GM19240 (cell line): ENCODE results near the gene IPCEF1.
A peak's percentile ranks its signal among the peaks of the same experiment; 100 is the strongest.

Experiments used
- DNase-seq: peaks from one replicate; pipeline ENCODE4 v3.0.0; 2011; ENCODE audit warnings: low spot score; ENCODE audit not compliant: insufficient read length

IPCEF1 gene

DNA sequence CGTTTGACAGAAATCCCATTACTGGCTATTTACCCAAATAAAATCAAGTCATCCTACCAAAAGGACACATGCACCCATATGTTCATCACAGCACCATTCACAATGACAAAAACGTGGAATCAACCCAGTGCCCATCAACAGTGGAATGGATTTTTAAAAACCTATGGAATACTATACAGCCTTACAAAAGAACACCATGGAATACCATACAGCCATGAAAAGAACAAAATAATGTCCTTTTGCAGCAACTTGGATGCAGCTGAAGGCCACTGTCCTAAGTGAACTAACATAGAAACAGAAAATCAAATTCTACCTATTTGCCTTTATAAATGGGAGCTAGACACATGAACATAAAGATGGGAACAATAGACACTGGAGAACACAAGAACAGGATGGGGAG is 17.4 kb upstream of the IPCEF1 start:
- DNase-seq: no peak

GRCh38 chr6:154371281-154371680 is 14.7 kb upstream of the IPCEF1 start:
- DNase-seq: no peak

DNA sequence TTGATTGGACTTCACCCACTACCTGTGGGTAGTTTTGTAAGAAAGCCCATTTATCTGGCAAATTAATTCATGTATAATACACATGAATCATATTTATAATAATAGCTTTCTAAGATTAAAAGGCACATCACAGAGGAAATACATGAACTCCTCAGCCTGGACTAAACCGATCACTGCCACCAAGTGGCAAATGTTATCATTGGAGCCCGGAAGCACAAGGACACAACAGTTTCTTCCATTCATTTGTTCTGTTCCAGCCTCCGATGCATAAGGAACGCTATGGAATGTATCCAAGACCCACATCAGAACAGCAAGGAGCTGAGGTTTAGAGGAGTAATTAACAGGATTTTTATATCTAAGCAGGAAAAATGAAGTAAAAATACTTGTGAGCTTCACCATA is 13.9 kb upstream of the IPCEF1 start:
- DNase-seq: no peak

GRCh38 chr6:154367839-154368695 is 11.5 kb upstream of the IPCEF1 start:
- DNase-seq: no peak

DNA sequence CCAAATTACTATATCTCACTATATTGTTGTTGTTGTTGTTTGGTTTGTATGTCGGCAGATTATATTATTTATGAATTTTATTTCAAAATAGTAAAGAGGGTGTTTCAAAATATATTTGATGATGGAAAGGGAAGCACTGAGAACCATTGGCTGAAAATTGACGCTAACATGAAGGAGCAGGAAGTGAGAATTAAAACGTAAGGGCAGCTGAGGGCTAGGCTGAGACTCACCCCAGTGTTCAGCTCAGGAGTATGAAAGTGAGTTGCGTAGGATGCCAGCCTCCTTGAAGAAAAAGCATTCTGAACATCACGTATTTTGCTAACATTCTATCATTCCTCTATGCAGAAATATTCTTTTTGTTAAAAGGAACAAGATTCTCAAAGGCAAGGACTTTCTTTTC is 10.7 kb upstream of the IPCEF1 start:
- DNase-seq: no peak

DNA sequence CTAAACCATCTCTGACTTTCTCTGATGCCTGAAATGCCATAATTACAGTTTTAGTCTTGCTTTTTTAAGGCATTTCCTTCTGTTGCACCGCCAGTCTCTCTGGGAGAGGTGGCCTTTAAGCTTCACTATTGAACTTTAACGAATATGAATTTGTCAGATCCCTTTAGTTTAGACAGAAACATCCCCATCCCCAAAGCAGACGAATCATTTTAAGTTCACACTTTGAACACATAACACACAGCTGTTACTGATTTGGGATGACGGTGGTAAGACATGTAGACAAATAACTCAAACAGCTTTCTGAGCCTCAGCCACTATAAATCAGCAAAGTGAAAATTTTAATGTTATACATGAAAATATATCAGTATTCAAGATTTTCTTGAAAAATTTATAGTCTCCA is 7.2 kb upstream of the IPCEF1 start:
- DNase-seq: no peak

DNA sequence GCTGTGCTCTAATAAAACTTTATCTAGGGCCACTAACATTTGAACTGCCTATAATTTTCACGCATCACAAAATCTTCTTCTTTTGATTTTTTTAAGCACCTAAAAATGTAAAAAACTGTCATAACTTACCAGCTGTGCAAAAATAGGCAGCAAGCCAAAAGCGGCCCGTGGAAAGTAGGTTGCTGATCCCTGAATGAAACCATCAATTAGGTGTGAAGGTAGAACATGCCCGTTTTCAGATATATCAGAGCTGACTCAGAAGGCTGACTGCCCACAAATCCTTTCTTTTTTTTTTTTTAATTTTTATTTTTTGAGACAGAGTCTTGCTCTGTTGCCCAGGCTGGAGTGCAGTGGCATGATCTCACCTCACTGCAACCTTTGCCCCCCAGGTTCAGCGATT is 4.9 kb upstream of the IPCEF1 start:
- no peak for DNase-seq

- DNase-seq: no peak
These were observed 3.9 kb upstream of the IPCEF1 start for GRCh38 chr6:154360476-154360875.

- no peak for DNase-seq
These were observed 3.1 kb upstream of the IPCEF1 start for GRCh38 chr6:154359679-154360078.

DNA sequence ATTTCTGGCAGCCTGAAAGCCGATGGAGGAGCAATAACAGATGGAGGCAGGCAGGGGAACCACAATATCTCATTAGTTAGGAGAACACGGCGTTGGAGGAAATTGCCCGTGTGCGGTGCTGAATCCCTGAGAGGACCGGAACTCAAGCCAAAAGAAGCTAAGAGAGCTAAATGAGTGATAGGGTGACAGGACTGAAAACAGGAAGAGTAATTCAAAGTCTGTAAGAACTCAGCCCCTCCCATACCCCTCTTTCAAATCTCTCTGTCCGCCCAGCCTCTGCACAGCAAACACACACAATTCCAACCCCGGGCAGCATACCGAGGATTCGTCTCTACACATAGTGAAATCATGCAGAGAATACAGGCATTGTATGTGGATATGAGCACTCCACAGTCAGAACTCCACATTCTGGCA is 2.6 kb upstream of the IPCEF1 start:
- no peak for DNase-seq

DNA sequence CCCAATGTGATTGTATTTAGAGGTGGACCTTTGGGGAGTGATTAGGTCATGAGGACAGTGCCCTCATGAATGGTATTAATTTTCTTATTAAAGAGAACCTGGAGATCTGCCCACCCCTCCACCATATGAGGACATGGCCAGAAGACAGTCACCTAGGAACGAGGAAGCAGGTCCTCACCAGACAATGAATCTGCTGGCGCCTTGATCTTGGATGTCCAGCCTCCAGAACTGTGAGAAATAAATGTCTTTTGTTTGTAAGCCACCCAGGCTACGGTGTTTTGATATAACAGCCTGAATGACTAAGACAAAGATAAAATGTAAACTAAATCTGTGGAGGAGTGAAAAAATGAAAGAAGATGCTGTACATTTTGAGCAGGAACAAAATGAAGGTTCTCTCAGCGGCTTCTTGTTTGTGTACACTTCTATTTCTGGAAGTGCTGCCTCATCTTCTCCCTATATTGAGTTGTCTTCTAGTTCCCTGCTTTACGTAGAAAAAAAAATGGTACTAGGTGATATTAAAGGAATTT is 1.5 kb upstream of the IPCEF1 start:
- DNase-seq: no peak

- DNase-seq: no peak
These were observed 490 bp downstream of the IPCEF1 start for GRCh38 chr6:154356113-154356512.

DNA sequence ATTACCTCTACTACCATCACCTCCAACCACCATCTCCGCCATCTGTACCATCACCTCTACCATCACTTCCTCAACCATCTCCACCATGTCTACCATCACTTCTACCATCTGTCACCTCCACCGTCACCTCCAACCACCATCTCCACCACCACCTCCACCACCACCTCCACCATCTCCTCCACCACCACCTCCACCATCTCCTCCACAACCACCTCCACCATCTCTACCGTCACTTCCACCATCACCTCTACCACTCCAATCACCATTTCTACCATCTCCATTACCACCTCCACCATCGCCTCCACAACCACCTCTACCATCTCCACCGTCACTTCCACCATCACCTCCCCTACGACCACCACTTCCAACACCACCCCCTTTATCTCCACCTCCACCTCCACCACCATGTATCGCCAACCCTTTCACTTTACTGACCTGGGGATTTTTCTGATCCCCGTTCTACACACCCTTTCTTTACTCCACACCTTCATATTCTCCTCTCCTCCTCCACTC is 2.3 kb downstream of the IPCEF1 start:
- no peak for DNase-seq

DNA sequence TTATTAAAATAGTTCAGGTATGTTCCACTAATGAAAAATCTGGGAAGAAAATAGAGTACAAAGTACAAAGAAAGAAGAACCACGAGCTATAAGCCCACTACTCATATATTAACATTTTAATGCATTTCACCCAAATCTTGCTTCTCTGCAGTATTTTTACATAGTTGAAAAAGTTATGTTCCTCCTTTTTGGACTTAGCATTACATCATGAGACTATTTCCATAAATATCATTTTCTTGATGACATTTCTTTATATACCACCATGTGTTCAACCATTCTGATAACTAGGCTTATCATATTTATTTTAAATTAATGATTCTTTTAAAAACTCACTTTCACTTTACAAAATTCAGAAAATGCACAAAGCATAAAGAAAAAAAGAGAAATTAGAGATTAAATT is 3.0 kb downstream of the IPCEF1 start:
- DNase-seq: no peak

DNA sequence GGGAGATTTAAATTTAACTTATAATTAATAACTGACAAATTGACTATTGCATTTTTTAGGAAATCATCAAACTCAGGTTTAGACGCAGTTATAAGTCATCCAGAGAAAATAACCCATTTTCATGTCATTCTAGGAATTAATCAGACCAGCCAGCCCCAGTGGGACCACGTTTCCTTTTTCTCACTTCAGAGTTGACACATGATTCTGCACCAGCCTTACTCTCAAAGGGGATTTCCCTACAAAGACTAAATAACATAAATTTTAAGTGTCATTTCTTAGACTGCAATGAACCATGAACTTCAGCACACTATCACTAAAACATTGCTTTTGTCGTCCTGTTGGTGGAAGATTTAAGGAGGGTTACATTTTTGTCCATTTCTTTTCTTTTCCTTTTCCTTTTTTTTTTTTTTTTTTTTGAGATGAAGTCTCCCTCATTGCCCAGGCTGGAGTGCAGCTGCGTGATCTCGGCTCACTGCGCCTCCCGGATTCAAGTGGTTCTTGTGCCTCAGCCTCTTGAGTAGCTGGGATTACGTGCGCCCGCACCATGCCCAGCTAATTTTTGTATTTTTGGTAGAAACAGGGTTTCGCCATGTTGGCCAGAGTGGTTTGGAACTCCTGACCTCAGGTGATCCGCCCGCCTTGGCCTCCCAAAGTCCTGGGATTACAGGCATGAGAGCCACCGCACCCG is 3.6 kb downstream of the IPCEF1 start:
- peak; percentile 19 for DNase-seq

GRCh38 chr6:154350293-154350692 is 6.3 kb downstream of the IPCEF1 start:
- no peak for DNase-seq

GRCh38 chr6:154347981-154348380 is 8.6 kb downstream of the IPCEF1 start:
- DNase-seq: no peak

DNA sequence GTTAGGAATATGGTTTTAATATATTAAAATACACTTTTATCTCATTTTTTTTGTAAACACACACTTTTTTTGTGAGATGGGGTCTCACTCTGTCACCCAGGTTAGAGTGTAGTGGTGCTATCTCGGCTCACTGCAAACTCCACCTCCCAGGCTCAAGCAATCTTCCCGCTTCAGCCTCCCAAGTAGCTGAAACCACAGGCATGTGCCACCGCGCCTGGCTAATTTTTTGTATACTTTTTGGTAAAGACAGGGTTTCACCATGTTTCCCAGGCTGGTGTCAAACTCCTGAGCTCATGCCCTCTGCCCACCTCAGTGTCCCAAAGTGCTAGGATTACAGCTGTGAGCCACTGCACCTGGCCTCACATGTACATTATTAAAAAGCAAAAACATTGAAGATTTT is 10.8 kb downstream of the IPCEF1 start:
- no peak for DNase-seq

DNA sequence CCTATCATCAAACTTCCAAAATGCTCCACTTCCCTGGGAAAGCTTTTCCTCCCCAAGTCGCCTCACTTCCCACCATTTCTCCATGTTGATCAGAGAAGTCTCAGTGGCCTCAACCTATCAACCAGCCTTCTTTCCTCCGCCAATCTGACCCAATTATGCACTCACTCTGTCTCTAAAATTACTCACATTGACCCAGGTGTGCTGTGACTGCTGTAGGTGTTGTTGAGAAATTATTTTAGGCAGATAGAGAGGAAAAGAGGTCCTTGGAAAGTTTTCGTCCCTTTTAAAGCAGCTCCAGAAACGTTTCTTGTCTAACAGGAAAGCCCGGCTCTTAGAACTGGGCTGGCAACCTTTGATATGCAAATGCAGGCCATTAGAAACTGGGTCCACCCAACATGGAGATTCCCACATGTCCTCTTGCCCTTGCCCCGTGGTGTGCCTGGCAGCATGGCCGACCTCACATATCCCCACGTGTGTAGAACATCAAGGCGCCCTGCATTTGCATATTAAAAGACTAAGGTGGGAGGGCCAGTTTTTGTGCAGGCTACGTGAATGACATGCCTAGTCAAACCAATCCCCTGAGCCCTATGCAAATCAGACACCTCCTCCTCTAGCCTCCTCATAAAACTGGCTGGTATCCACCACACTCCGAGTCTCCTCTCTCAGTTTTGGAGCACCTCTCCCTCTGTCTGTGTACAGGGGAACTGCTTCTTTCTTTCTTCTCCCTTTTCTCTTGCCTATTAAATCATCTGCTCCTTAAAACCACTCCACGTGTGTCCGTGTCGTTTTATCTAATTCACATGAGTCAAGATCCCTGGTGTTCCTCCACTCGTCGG is 12.9 kb downstream of the IPCEF1 start:
- DNase-seq: no peak

DNA sequence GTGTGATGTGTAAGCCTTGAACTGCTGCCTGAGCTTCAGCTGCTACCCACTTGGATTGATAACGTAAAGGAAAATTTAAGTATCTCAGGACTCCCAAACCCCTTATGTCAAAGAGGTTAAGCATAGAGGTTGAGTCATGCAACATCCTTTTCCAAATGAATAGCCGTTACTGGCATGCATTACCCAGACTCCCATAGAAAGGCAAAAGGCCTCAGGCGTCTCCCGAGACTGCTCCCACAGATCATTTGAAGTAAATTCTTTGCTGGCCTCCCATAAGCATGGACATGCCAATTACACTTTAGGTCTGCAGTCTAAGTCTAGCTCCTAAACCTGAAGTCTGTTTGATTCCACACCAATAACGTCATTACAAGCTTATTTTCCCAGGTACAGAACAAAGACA is 14.7 kb downstream of the IPCEF1 start:
- DNase-seq: no peak

DNA sequence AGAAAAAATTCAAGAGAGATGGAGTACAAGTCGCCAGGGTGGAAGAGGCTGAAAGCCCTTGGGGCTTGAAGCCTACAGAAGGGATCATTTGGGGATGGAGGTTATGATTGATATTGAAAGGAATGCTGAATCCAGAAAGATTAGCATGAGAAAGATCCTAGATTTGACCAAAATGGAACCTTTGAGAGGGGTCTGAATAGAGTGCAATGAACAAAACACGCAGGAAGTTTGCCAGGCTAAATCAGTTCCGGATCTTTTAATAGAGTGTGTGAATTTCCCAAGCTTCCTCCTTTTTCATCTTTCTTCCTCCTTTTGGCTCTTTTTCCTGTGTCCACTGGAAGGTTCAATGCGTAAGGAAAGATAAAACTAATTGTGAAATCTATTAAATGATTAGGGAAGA is 15.3 kb downstream of the IPCEF1 start:
- DNase-seq: no peak
